NCI-H187 (cell line): ENCODE measurements around the gene ERBB3.

Experiments
- DNase-seq, 2 experiments: peaks; one replicate each; lab custom pipeline; 2025; lab: John Stamatoyannopoulos, UW

Gene ERBB3

DNA sequence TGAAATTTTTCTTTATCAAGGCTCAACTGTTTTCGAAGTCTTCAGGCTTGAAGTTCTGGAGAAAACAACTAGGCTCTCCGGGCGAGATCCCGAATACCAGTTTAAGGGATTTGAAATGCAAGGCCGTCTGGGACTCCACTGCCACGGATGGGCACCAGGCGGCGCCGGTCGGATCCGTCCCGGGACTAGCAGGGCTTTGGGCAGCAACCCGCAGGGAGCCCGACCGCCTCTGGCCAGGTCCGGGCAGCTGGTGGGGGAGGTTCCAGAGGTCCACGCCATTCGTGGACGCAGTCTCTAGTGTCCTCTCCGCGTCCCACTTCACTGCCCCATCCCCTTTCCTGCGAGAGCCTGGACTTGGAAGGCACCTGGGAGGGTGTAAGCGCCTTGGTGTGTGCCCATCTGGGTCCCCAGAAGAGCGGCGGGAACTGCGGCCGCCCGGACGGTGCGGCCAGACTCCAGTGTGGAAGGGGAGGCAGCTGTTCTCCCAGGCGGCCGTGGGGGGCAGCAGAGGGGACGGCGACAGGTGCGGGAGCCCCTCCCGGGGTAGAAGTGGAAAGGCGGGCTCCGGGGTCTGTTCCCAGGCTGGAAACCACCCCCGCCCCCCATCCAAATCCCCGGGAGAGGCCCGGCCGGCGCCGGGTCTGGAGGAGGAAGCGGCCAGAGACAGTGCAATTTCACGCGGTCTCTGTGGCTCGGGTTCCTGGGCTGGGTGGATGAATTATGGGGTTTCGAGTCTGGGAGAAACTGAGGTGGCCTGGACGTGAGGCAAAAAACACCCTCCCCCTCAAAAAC, 838 bp upstream of the ERBB3 start:
- DNase-seq: peak; percentile 18 to 35

DNA sequence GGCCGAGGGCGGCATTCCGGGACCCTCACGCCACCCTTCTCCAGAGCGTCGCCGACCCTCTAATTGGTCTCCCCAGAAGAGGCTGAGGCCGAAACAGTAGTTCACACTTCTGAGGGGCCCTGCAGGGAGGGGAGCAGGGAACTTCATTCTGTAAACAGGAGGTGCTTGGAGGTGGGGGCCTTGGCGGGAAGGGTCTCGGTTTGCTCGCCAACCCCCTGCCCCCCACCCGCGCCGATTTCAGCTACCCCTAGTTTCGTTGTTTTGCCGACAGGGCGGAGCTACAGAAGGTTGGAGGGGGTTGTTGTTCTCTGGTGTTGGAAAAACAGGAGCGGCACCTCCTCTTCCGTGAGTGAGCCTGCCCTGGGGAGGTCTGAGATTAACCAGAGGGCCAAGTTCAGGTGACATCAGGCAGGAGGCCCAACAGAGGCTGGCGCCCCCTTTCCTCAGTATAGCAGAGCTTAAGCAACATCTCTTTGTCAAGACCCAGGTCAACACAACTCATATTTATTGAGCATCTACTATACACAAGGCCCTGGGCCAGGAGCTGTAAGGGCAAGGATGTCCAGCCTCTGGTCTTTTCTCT, 682 bp downstream of the ERBB3 start:
- DNase-seq: no peak

DNA sequence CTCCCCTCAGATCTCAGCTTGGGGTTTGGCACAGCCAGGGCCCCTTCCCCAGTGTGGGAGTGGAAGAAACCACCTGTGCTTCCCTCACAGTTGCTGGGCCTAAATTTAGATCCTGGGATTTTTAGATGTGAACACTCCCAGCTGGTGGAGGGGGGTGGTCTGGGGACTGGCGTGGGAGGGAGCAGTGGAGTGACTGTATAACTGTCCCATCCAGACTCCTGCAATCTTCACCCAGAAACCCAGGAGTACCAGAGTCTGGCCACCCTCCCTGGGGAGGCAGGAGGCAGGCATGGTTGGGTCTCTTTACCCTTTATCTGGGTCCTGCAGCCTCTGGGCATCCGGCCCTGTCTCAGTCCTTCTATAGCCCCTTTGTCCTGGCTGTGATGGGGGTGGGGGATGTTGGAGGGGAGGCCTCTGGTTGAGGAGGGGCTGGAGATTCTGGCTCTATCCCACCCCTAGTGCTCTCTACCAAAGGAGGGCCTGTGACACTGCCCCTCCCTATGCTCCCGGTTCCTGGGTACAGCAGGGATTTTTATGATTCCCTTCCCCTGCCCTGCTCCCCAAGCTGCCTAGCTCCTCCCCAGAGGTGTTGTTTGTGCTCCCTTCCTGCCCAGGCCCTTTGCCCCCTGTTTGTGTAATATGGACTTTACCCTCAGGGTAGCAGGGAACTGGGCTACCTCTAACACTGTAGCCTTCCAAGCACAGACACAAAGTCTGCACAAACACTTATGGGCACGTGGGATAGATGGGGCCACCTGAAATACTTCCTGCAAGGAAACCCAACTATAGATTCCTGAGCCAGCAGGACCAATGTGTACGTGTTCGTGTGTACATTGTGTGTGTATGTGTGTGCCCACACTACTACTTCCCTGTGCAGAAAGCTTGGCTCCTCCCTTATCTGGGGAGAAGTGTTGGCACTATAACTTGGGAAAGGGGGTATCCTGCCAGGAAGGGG, 1.7 kb downstream of the ERBB3 start:
- DNase-seq: no peak

DNA sequence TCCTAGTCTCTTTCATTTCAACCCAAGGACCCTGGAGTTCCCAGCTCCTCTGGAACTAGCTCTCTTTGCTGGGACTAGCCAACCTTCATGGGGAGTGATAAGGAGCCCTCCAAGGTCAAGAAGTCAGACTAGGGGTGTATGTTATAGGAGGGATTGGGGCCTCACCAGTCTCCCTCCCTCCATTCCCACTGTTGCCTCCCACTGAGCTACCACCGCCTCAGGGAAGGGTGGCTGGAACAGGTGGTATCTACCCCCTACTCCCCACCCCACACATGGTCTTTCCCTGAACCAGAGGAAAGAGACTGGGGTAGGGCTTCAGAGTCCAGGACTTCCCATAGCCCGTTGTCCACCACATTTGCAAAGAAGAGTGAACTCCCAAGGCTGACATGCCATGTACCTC, 2.4 kb downstream of the ERBB3 start:
- no peak for DNase-seq

DNA sequence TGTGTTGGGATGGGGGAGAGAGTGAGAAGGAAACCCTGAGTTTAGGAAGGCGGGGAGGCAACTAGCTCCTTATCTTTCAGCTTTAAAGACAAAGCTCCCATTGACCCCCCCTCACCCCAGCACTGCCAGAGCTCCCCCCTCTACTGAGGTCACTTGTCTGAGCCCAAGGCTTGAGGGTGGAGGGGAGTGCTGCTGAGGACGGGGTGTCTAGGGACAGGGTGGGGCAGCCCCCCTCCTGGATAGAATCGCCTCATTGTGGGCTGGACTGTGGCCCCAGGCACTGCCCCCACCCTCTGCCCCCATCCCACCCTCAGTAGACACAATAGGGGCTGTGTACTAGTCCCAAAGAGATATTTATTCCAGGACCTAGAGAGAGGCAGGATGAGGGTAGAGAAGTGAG, 3.0 kb downstream of the ERBB3 start:
- DNase-seq: no peak

DNA sequence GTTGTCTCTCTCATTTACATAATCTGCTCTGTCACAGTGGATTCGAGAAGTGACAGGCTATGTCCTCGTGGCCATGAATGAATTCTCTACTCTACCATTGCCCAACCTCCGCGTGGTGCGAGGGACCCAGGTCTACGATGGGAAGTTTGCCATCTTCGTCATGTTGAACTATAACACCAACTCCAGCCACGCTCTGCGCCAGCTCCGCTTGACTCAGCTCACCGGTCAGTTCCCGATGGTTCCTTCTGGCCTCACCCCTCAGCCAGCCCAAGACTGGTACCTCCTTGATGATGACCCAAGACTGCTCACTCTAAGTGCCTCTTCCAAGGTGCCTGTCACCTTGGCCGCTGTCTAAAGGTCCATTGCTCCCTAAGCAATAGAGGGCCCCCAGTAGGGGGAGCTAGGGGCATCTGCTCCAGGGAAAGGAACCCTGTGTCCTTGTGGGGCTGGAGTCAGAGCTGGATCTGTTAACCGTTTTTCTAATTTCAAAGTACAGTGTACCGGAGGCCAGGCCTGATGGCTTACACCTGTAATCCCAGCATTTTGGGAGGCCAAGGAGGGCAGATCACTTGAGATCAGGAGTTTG, 5.1 kb downstream of the ERBB3 start:
- DNase-seq: no peak

DNA sequence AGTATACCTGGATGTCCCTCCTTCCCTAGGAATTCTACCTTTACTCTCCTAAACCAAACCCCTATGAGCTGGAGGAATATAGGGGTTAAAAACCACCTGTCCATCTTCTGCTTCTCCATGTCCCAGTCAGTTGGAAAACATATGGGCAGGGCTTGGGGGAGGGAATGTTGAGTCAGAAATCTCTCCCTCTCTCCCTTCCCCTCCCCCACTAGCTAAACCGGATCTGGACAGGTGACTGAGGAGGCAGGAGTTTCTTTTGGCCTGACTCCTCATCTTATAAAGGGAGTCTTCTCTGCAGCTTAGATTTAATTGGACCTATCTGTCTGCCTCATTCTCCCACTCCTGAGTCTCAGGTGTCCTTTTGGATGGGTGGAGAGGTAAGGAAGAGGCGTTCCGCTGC, 6.1 kb downstream of the ERBB3 start:
- no peak for DNase-seq

DNA sequence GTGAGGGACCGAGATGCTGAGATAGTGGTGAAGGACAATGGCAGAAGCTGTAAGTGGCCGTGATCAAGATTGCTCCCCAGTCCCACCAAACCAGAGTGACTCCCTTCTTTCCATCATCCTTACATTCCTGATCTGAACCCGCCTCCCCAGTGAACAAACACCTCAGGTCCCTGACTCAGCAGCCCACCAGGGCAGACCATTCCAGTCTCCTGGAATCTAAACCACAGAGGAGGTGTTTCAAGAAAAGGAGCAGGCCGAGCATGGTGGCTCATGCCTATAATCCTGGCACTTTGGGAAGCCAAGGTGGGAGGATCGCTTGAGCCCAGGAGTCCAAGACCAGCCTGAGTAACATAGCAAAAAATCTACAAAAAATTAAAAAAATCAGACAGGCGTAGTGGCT, 6.6 kb downstream of the ERBB3 start:
- no peak for DNase-seq

DNA sequence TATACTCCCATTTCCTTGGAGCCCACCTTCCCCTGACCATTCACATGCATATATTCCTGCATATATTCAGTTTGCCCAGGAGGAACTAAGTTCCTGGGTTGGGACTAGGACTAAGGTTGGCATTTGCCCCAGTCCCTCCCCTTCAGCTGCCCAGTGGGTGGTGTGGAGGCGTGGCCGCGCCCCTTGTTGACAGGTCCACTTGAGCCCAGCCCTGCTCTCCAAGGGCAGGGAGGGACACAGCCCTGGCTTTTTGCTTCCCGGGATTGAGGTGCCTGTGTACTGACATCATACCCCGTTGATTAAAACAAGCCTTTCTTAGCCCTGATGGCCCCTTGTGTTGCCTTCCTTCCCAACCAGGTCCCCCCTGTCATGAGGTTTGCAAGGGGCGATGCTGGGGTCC, 7.3 kb downstream of the ERBB3 start:
- DNase-seq: peak; percentile 12 to 20

DNA sequence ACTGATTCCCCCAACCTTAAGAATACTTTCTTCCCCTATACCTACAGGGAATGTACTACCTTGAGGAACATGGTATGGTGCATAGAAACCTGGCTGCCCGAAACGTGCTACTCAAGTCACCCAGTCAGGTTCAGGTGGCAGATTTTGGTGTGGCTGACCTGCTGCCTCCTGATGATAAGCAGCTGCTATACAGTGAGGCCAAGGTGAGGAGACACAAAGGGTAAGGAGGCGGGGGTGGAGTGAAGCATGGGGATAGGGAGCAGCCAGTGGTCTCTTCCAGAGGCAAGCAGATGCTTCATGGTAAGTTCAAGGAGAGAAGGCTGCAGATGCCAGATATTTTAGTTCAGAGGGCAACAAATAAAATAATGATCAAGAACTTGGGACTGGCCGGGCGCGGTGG, 17.8 kb downstream of the ERBB3 start:
- DNase-seq: no peak

DNA sequence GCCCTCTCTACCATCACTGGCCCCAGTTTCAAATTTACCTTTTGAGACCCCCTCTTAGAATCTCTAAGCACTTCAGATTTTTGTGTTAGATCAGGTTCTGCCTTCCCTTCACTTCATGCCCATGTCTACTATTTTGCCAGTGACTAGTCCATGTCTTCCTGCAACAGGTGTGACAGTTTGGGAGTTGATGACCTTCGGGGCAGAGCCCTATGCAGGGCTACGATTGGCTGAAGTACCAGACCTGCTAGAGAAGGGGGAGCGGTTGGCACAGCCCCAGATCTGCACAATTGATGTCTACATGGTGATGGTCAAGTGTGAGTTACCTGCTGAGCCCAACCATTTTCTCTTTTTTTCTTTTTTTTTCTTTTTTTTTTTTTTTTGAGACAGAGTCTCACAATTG, 18.6 kb downstream of the ERBB3 start:
- no peak for DNase-seq

DNA sequence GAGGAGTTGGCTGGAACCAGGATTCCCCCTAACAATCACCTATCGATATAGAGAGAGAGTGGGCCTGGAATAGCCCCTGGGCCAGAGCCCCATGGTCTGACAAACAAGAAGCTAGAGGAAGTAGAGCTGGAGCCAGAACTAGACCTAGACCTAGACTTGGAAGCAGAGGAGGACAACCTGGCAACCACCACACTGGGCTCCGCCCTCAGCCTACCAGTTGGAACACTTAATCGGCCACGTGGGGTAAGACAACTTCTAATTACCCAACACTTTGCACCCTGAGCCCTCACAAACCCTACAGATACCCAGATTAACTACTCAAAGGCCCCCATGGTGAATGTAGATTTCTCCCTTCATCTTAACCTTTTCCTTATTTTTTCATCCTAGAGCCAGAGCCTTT, 19.8 kb downstream of the ERBB3 start:
- no peak for DNase-seq

DNA sequence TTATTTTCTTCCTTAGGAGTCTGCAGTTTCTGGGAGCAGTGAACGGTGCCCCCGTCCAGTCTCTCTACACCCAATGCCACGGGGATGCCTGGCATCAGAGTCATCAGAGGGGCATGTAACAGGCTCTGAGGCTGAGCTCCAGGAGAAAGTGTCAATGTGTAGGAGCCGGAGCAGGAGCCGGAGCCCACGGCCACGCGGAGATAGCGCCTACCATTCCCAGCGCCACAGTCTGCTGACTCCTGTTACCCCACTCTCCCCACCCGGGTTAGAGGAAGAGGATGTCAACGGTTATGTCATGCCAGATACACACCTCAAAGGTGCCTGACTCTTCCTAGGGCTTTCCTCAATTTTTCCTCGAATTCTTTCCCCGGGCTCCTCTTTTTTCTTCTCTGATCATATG, 21.1 kb downstream of the ERBB3 start:
- DNase-seq: no peak

DNA sequence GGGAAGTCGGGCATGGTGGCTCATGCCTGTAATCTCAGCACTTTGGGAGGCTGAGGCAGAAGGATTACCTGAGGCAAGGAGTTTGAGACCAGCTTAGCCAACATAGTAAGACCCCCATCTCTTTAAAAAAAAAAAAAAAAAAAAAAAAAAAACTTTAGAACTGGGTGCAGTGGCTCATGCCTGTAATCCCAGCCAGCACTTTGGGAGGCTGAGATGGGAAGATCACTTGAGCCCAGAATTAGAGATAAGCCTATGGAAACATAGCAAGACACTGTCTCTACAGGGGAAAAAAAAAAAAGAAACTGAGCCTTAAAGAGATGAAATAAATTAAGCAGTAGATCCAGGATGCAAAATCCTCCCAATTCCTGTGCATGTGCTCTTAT, 22.7 kb downstream of the ERBB3 start:
- no peak for DNase-seq

DNA sequence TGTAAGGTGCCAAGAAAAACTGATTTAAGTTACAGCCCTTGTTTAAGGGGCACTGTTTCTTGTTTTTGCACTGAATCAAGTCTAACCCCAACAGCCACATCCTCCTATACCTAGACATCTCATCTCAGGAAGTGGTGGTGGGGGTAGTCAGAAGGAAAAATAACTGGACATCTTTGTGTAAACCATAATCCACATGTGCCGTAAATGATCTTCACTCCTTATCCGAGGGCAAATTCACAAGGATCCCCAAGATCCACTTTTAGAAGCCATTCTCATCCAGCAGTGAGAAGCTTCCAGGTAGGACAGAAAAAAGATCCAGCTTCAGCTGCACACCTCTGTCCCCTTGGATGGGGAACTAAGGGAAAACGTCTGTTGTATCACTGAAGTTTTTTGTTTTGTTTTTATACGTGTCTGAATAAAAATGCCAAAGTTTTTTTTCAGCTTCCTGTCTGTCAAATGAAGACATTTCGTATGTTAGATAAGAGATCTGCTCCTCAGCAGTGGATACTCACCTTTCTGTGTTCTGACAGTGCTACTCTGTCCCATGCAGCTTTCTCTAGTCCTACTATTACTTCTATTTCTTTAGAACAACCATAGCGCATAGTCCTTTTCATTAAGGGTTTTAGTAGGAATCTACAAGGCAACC, 23.2 kb downstream of the ERBB3 start:
- DNase-seq: no peak

DNA sequence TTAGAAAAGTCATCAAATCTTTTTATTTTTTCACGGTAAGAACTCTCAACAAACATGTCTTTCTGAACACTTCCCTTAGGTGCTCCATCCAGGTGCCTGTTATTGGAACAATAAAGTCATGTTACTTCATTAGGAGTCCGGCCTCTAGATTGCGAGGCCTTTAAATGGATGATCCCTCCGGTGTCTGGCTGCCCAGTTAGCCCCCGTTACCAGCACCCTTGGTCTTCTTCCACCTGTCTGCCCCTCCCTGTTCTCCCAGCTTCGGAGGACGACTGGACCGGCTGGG, 23.8 kb downstream of the ERBB3 start:
- DNase-seq: no peak

DNA sequence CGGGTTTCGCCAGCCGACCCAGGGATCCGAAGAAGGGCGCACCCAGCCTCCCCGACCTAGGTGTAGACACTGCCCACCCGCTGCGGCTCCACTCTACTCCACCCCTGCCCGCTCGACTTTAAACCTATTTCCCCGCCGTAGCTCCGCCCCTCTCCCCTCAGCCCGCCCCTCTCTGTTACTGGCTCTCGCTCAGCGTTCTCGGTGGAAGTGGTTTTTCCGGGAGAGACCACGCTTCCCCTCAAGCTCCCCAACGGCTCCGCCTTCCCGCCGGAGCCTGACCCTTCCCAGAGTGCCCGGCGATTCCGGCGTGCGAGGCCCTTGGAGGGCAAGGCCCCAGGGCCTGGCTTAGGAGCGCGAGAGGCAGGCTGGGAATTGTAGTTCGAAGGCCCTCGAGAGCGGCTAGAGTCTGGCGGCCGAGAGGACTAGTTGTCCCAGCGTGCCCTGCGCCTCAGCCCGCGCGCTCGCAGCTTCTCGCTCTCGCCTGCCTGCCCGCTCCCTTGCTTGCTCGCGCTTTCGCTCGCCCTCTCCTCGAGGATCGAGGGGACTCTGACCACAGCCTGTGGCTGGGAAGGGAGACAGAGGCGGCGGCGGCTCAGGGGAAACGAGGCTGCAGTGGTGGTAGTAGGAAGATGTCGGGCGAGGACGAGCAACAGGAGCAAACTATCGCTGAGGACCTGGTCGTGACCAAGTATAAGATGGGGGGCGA, 24.3 kb downstream of the ERBB3 start, which contains the start of gene PA2G4:
Gene PA2G4, plus strand, starts transcription at position 451 of the 706 bp plus-strand sequence. Its CDS starts 179 bp downstream, at position 630.
- peak; percentile 94 to 99 for DNase-seq

DNA sequence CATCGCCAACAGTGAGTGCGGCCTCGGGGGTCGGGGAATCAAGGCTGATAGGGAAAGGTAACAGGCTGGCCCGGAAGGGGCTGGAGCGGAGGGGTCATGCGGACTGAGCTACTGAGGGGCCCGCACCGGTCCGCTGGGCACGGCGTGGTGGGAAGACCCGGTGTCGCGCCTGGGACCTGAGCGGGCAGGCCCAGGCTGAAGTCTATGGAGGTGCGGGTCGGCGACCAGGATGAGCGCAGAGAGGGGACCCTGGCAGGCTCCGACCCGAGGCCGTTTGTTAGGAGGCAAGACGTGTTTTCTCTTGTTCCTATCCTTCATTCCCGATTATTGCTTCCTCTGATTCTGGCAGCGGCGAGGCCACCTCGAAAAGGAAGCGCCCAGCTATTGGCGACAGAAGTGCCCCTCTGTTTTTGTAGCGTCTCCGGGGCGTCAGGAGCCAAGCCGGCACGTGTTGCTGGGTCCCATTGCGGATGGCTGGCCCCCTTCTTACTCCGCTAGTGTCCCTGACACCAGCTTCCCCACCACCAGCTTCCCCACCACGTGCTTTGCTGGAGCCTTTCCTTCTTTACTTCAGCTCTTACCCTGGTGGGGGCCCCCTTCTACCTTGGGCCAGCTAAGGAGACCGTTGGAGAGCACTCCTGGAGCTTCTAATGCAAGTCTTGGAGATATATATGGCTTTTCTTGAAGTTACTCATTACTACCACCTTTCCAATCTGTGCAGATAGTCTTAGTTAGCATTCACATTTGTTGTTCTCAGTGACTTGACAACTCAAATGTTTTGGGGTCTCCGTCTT, 25.0 kb downstream of the ERBB3 start:
- no peak for DNase-seq

DNA sequence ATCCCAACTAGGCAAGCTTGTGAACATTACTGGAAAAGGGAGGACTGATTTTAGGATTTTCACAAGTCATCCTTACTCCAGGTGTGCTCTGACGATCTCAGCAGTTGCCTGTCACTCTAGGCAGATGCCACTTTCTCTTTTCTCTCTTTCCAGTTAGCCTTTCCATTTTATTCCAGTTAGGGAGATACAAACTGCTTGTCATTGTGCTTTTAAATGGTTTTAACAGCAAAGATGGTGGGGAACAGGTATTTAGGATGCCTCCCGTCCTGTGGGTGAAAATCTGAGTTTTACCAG, 25.6 kb downstream of the ERBB3 start:
- no peak for DNase-seq

DNA sequence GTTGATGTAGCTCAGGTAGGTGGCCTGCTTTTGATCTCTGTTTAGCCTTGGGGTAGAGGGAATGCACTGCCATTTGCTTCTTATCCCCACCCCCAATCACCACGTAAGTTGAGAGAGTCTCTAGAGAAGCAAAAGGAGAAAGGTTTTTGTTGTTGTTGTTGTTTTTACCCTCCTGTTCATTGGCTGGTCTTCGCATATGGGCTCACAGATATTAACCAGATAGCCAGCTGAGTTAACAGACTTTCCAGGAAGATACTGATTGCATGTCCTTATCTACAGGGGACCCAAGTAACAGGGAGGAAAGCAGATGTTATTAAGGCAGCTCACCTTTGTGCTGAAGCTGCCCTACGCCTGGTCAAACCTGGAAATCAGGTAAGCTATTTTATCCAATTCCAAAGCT, 27.3 kb downstream of the ERBB3 start:
- DNase-seq: no peak

DNA sequence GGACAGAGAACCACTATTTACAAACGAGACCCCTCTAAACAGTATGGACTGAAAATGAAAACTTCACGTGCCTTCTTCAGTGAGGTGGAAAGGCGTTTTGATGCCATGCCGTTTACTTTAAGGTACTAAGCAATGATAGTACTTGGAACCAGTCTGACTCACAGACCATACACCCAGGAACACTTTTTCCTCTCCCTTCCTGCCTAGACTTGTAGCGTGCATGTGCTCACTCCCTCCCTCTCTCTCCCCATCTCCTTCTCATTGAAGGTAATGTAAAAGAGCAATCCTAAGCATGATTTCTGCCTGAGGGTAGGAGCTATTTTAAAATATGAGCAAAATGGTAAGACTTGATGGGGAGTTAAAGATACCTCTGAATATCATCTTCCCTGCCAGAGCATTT, 30.6 kb downstream of the ERBB3 start:
- no peak for DNase-seq
